ENCODE measurements around the gene CCDC61.

The CCDC61 gene

DNA sequence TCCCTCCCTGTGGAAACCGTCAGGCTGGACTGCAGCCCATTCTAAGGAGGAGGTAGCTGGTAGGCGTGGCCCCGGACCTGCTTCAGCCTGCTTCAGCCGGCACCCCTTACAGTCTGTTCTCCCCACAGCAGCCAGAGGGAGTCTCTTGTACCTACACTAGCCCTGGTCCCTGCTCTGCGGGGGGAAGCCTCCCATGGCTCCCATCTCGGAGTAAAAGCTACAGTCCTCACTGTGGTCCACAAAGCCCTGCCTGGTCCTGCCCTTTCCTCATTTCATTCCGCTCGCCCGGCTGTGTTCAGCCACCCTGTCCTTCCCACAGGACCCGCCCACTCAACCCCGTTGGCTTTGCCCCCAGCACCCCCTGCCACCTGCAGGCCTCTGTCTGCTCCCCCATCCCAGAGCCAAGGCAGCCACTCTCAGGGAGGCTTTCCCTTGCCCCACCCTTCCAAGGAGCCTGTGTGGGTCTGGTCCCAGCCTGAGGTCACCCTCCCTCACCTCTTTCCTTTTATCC is 26.3 kb downstream of the CCDC61 start:
- no peak for DNase-seq (ENCODE audit: low spot score)
- H3K9ac ChIP-seq (ENCODE audit: low read depth, low read length, poor library complexity), result no peak overlapping the region
- H3K14ac ChIP-seq (ENCODE audit: low read length), result no peak overlapping the region
- H3K23ac ChIP-seq (ENCODE audit: low read depth, low read length, poor library complexity), result no peak overlapping the region
- no peak overlapping the region for H3K27ac ChIP-seq (replicated peaks; ENCODE audit: low read length)
- no peak overlapping the region for H3K4me2 ChIP-seq (ENCODE audit: insufficient read depth, low read length, poor library complexity, severe bottlenecking)
- no peak overlapping the region for H4K8ac ChIP-seq (ENCODE audit: low read depth, low read length)
- peaks cover 0 to 5% of the 10 kb centered on the region in 2 donors for H3K9me3 ChIP-seq (replicated peaks in 1 of 2; ENCODE audit: control insufficient read depth in 2 of 2, insufficient read depth in 1 of 2, low read depth in 1 of 2, low read length in 2 of 2)
- H2AFZ ChIP-seq (ENCODE audit: low read length), result no peak overlapping the region
- peaks cover 0 to under 1% (median 0%) of the 10 kb centered on the region in 3 experiments for H3K27me3 ChIP-seq (ENCODE audit: control insufficient read depth in 3 of 3, insufficient read depth in 3 of 3, low read depth in 1 of 3, low read length in 3 of 3)
- no peak overlapping the region for H2BK5ac ChIP-seq (ENCODE audit: low read length)
- no peak overlapping the region for H3K4me3 ChIP-seq (ENCODE audit: low read length in 2 of 2)
- no peak overlapping the region for H4K91ac ChIP-seq (ENCODE audit: low read depth, low read length, poor library complexity)
- peaks cover under 1 to 5% of the 10 kb centered on the region in 2 donors for H3K4me1 ChIP-seq (ENCODE audit: control insufficient read depth in 2 of 2, insufficient read depth in 1 of 2, low read depth in 1 of 2, low read length in 2 of 2)
- no peak overlapping the region for H2BK120ac ChIP-seq (ENCODE audit: low read depth, low read length)
- no peak overlapping the region for H3K4ac ChIP-seq (ENCODE audit: low read length)
- peak overlapping the region; percentile 5 for H3K18ac ChIP-seq (ENCODE audit: low read length)
- no CpG with 5 or more reads among the region's 11 CpGs for WGBS, 2 donors (ENCODE audit: extremely low coverage in 2 of 2, insufficient read length in 2 of 2, insufficient replicate concordance in 1 of 2)
- peaks cover 8 to 17% of the 10 kb centered on the region in 2 donors for H3K36me3 ChIP-seq (replicated peaks in 1 of 2; ENCODE audit: control insufficient read depth in 2 of 2, insufficient read depth in 2 of 2, low read length in 2 of 2)
- peaks cover 2% of the 10 kb centered on the region for H3K79me1 ChIP-seq (ENCODE audit: low read depth, low read length)
- H2AK5ac ChIP-seq (ENCODE audit: low read depth, low read length), result peak overlapping the region; percentile 15
- H2BK15ac ChIP-seq (ENCODE audit: low read length), result no peak overlapping the region
- H2BK12ac ChIP-seq (ENCODE audit: low read length), result no peak overlapping the region

DNA sequence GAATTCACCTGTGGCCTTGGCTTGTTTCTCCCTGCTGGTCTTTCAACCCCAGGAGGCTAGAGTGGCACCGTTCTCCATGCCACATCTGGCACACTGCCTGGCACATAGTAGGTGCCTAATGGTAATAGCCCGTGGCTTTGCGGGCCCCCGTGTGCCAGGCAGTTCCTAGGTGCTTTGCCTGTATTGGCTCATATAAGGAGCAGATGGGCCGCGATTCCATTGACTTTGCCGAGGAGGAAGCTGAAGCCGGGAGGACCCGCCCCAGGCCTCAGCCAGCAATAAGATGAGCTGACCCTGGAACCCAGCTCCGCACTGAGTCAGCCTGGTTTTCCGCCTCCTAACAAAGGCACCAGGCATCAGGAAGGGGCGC is 26.8 kb downstream of the CCDC61 start:
- H3K4ac ChIP-seq (ENCODE audit: low read length), result no peak overlapping the region
- H3K9ac ChIP-seq (ENCODE audit: low read depth, low read length, poor library complexity), result no peak overlapping the region
- H4K8ac ChIP-seq (ENCODE audit: low read depth, low read length), result no peak overlapping the region
- H2BK120ac ChIP-seq (ENCODE audit: low read depth, low read length), result no peak overlapping the region
- H3K79me1 ChIP-seq (ENCODE audit: low read depth, low read length), result peaks cover 2% of the 10 kb centered on the region
- H2BK12ac ChIP-seq (ENCODE audit: low read length), result no peak overlapping the region
- H2AFZ ChIP-seq (ENCODE audit: low read length), result no peak overlapping the region
- no peak overlapping the region for H3K4me2 ChIP-seq (ENCODE audit: insufficient read depth, low read length, poor library complexity, severe bottlenecking)
- H2BK5ac ChIP-seq (ENCODE audit: low read length), result peak overlapping the region; percentile 3
- H3K4me1 ChIP-seq (ENCODE audit: control insufficient read depth in 2 of 2, insufficient read depth in 1 of 2, low read depth in 1 of 2, low read length in 2 of 2), result peaks cover 0 to 5% of the 10 kb centered on the region in 2 donors
- DNase-seq (ENCODE audit: low spot score), result no peak
- no peak overlapping the region for H3K14ac ChIP-seq (ENCODE audit: low read length)
- no peak overlapping the region for H3K27ac ChIP-seq (replicated peaks; ENCODE audit: low read length)
- no peak overlapping the region for H2BK15ac ChIP-seq (ENCODE audit: low read length)
- peak overlapping the region; percentile 15 for H2AK5ac ChIP-seq (ENCODE audit: low read depth, low read length)
- H3K27me3 ChIP-seq (ENCODE audit: control insufficient read depth in 3 of 3, insufficient read depth in 3 of 3, low read depth in 1 of 3, low read length in 3 of 3), result no peaks in the 10 kb centered on the region
- peak overlapping the region; percentile 5 for H3K18ac ChIP-seq (ENCODE audit: low read length)
- H3K23ac ChIP-seq (ENCODE audit: low read depth, low read length, poor library complexity), result no peak overlapping the region
- peaks cover 8 to 19% of the 10 kb centered on the region in 2 donors for H3K36me3 ChIP-seq (replicated peaks in 1 of 2; ENCODE audit: control insufficient read depth in 2 of 2, insufficient read depth in 2 of 2, low read length in 2 of 2)
- peak overlapping the region; percentile 5 for H4K91ac ChIP-seq (ENCODE audit: low read depth, low read length, poor library complexity)
- no peak overlapping the region for H3K4me3 ChIP-seq (ENCODE audit: low read length in 2 of 2)
- peaks cover 0 to 5% of the 10 kb centered on the region in 2 donors for H3K9me3 ChIP-seq (replicated peaks in 1 of 2; ENCODE audit: control insufficient read depth in 2 of 2, insufficient read depth in 1 of 2, low read depth in 1 of 2, low read length in 2 of 2)
- no CpG with 5 or more reads among the region's 12 CpGs for whole genome bisulfite sequencing, 2 donors (ENCODE audit: extremely low coverage in 2 of 2, insufficient read length in 2 of 2, insufficient replicate concordance in 1 of 2)

DNA sequence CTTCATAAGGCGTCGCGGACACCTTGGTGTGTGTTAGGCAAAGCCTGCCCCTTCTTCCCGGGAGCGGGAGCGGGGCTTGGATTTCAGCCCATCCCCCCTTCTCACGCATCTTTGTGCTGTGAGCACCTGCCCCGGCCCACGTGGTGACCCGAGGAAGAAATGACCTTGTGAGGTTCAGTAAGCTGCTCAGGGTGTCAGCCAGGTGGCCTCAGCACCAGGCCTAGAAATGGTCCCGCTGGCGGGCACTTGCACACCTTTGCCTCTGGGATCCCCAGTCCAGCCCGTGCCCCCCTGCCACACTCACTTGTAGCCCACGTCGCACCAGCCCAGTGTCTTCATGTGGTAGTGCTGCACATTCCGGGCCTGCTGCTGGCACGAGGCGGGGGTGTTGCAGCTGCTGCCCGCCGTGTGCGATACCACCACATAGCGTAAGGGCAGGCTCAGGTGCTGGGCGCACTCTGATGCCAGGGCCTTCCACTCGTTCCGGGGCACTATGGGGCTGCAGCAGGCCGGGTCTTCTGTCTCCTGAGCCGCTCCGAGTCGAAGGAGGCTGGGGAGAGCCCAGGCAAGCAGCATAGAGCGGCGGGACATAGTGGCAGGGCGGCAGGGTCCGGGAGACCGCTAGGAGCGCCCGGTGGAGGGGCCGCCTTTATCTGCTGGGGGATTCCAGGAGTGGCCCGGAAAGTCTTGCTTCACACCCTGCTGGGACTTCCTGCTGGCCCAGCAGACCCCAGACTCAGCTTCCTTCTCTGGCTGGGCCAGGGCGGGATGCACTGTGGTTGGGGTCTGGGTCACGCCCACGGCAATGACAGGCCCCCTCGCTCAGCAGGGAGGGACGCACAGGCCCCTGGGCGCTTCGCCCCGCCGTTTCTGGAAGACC is 27.4 kb downstream of the CCDC61 start, which contains the start of gene PGLYRP1:
Gene PGLYRP1, minus strand, starts transcription at position 623 of the 880 bp plus-strand sequence. Its CDS starts 32 bp downstream, at position 591.
- H2AK5ac ChIP-seq (ENCODE audit: low read depth, low read length), result peak within 1 kb of the TSS; percentile 15
- H3K27ac ChIP-seq (replicated peaks; ENCODE audit: low read length), result no peak within 1 kb of the TSS
- H3K36me3 ChIP-seq (replicated peaks in 1 of 2; ENCODE audit: control insufficient read depth in 2 of 2, insufficient read depth in 2 of 2, low read length in 2 of 2), result peaks cover 8 to 16% of the 10 kb centered on the region in 2 donors
- H2BK120ac ChIP-seq (ENCODE audit: low read depth, low read length), result no peak within 1 kb of the TSS
- no peaks in the 10 kb centered on the region for H3K27me3 ChIP-seq (ENCODE audit: control insufficient read depth in 3 of 3, insufficient read depth in 3 of 3, low read depth in 1 of 3, low read length in 3 of 3)
- peaks cover 2% of the 10 kb centered on the region for H3K79me1 ChIP-seq (ENCODE audit: low read depth, low read length)
- H2AFZ ChIP-seq (ENCODE audit: low read length), result no peak within 1 kb of the TSS
- no peak within 1 kb of the TSS for H3K9ac ChIP-seq (ENCODE audit: low read depth, low read length, poor library complexity)
- H3K4me3 ChIP-seq (ENCODE audit: low read length in 2 of 2), result no peak within 1 kb of the TSS
- no peak within 1 kb of the TSS for H2BK15ac ChIP-seq (ENCODE audit: low read length)
- H3K18ac ChIP-seq (ENCODE audit: low read length), result peak within 1 kb of the TSS; percentile 95
- H2BK5ac ChIP-seq (ENCODE audit: low read length), result peak within 1 kb of the TSS; percentile 3
- peak within 1 kb of the TSS; percentile 43 for H4K8ac ChIP-seq (ENCODE audit: low read depth, low read length)
- no peak within 1 kb of the TSS for H3K4me2 ChIP-seq (ENCODE audit: insufficient read depth, low read length, poor library complexity, severe bottlenecking)
- H2BK12ac ChIP-seq (ENCODE audit: low read length), result peak within 1 kb of the TSS; percentile 41
- H3K4ac ChIP-seq (ENCODE audit: low read length), result peak within 1 kb of the TSS; percentile 84
- H3K4me1 ChIP-seq (ENCODE audit: control insufficient read depth in 2 of 2, insufficient read depth in 1 of 2, low read depth in 1 of 2, low read length in 2 of 2), result peaks cover 0 to 5% of the 10 kb centered on the region in 2 donors
- no peak within 1 kb of the TSS for H3K14ac ChIP-seq (ENCODE audit: low read length)
- H3K9me3 ChIP-seq (replicated peaks in 1 of 2; ENCODE audit: control insufficient read depth in 2 of 2, insufficient read depth in 1 of 2, low read depth in 1 of 2, low read length in 2 of 2), result peaks cover 0 to 5% of the 10 kb centered on the region in 2 donors
- peak within 1 kb of the TSS; percentile 65 for H3K23ac ChIP-seq (ENCODE audit: low read depth, low read length, poor library complexity)
- WGBS, 2 donors (ENCODE audit: extremely low coverage in 2 of 2, insufficient read length in 2 of 2, insufficient replicate concordance in 1 of 2), result no CpG with 5 or more reads among the region's 47 CpGs
- DNase-seq (ENCODE audit: low spot score), result no peak
- H4K91ac ChIP-seq (ENCODE audit: low read depth, low read length, poor library complexity), result peak within 1 kb of the TSS; percentile 5

DNA sequence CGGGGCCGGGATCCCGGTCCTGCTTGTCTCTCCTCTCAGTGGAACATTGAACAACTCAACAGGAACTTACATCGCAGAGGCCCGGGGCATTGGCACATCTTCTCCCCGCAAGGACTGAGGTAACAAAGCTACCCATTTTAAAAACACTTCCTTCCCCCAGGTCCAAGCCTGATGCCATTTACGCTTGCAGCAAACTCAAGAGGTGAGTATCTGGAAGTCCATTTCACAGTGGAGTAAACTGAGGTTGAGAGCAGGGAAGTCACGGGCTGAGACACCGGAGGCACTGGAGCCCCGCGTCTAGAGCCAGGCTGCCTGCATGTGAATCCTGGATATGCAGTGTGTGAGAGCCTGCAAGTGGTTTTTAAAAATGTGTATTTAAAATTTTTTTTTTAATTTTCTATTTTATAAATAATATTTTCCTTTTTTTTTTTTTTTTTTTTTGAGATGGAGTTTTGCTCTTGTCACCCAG is 28.1 kb downstream of the CCDC61 start:
- peaks cover 2% of the 10 kb centered on the region for H3K79me1 ChIP-seq (ENCODE audit: low read depth, low read length)
- peaks cover 6 to 10% of the 10 kb centered on the region in 2 donors for H3K36me3 ChIP-seq (replicated peaks in 1 of 2; ENCODE audit: control insufficient read depth in 2 of 2, insufficient read depth in 2 of 2, low read length in 2 of 2)
- peaks cover 0 to 5% of the 10 kb centered on the region in 2 donors for H3K4me1 ChIP-seq (ENCODE audit: control insufficient read depth in 2 of 2, insufficient read depth in 1 of 2, low read depth in 1 of 2, low read length in 2 of 2)
- H4K8ac ChIP-seq (ENCODE audit: low read depth, low read length), result no peak overlapping the region
- H2BK5ac ChIP-seq (ENCODE audit: low read length), result no peak overlapping the region
- H3K23ac ChIP-seq (ENCODE audit: low read depth, low read length, poor library complexity), result no peak overlapping the region
- no peak overlapping the region for H4K91ac ChIP-seq (ENCODE audit: low read depth, low read length, poor library complexity)
- H3K18ac ChIP-seq (ENCODE audit: low read length), result peak overlapping the region; percentile 95
- H2BK12ac ChIP-seq (ENCODE audit: low read length), result no peak overlapping the region
- WGBS, 2 donors (ENCODE audit: extremely low coverage in 2 of 2, insufficient read length in 2 of 2, insufficient replicate concordance in 1 of 2), result no CpG with 5 or more reads among the region's 11 CpGs
- no peak overlapping the region for H3K27ac ChIP-seq (replicated peaks; ENCODE audit: low read length)
- no peak overlapping the region for H2AFZ ChIP-seq (ENCODE audit: low read length)
- no peak overlapping the region for H3K14ac ChIP-seq (ENCODE audit: low read length)
- peaks cover 0 to 5% of the 10 kb centered on the region in 2 donors for H3K9me3 ChIP-seq (replicated peaks in 1 of 2; ENCODE audit: control insufficient read depth in 2 of 2, insufficient read depth in 1 of 2, low read depth in 1 of 2, low read length in 2 of 2)
- H3K4ac ChIP-seq (ENCODE audit: low read length), result no peak overlapping the region
- no peak overlapping the region for H2BK120ac ChIP-seq (ENCODE audit: low read depth, low read length)
- H3K9ac ChIP-seq (ENCODE audit: low read depth, low read length, poor library complexity), result no peak overlapping the region
- DNase-seq (ENCODE audit: low spot score), result no peak
- H2AK5ac ChIP-seq (ENCODE audit: low read depth, low read length), result no peak overlapping the region
- H3K4me3 ChIP-seq (ENCODE audit: low read length in 2 of 2), result no peak overlapping the region
- no peak overlapping the region for H3K4me2 ChIP-seq (ENCODE audit: insufficient read depth, low read length, poor library complexity, severe bottlenecking)
- H3K27me3 ChIP-seq (ENCODE audit: control insufficient read depth in 3 of 3, insufficient read depth in 3 of 3, low read depth in 1 of 3, low read length in 3 of 3), result no peaks in the 10 kb centered on the region
- no peak overlapping the region for H2BK15ac ChIP-seq (ENCODE audit: low read length)
